K562 (cell line): ENCODE results near the gene LGALS8. TPM values are rescaled to one million over a fixed set of nuclear protein-coding genes. Genes with fewer than 3 reads are reported as not detected.

Source experiments
- CREB5 ChIP-seq: fragments of 250-450 bp; sonication (Bioruptor Pico); IDR thresholded peaks from 2 replicates; pipeline ENCODE4 v1.5.0; 2020; ENCODE audit warnings: mild to moderate bottlenecking
- E2F6 ChIP-seq, 2 experiments: IDR thresholded peaks; 2 replicates each; pipeline ENCODE4 v1.6.1; 2011; ENCODE audit warnings: borderline replicate concordance in 1 of 2, control low read depth in 1 of 2, low read depth in 1 of 2, low read length in 1 of 2, mild to moderate bottlenecking in 1 of 2, mixed read lengths in 1 of 2, moderate library complexity in 1 of 2; ENCODE audit not compliant: insufficient read depth in 1 of 2, insufficient read length in 1 of 2, poor library complexity in 1 of 2, severe bottlenecking in 1 of 2; ENCODE audit errors: extremely low read depth in 1 of 2
- FOXA1 ChIP-seq: fragments of 450-650 bp; IDR thresholded peaks from 2 replicates; pipeline ENCODE4 v1.6.1; 2016; ENCODE audit warnings: mild to moderate bottlenecking, borderline replicate concordance
- MIER1 ChIP-seq: fragments of 450-650 bp; IDR thresholded peaks from 2 replicates; pipeline ENCODE4 v1.6.1; 2016; ENCODE audit warnings: antibody characterized with exemption, mild to moderate bottlenecking, low read depth
- MNT ChIP-seq, 2 experiments: fragments of 450-650 bp; conservative IDR thresholded peaks; 2 replicates each; pipeline ENCODE4 v1.6.1; 2017; ENCODE audit warnings: mild to moderate bottlenecking in 2 of 2, moderate library complexity in 2 of 2
- STAT5A ChIP-seq: IDR thresholded peaks from 2 replicates; pipeline ENCODE4 v1.6.1; 2012; ENCODE audit warnings: low read length, inconsistent platforms, borderline replicate concordance
- ZNF3 ChIP-seq: fragments of 250-450 bp; sonication (Bioruptor Pico); IDR thresholded peaks from 2 replicates; pipeline ENCODE4 v1.5.0; 2021; ENCODE audit warnings: mild to moderate bottlenecking, moderate library complexity
- ZNF395 ChIP-seq: fragments of 200-800 bp; sonication (Bioruptor generic); IDR thresholded peaks from 2 replicates; pipeline ENCODE4 v1.6.1; 2017; ENCODE audit warnings: missing genetic modification characterization, missing compliant biosample characterization
- ZNF75A ChIP-seq: fragments of 450-650 bp; formaldehyde crosslinking; IDR thresholded peaks from 2 replicates; pipeline ENCODE4 v1.4.0; 2020; ENCODE audit warnings: mild to moderate bottlenecking
- polyA plus RNA-seq, 8 experiments: library from polyadenylated mRNA; depleted of rRNA in 4 of 8; stranded (reverse) in 5 of 8; unstranded in 3 of 8; fragments of >200 nt; fragmentation: Nextera tagmentation in 2 of 8; fragmentation: Illumina TruSeq in 1 of 8; extraction: Ambion mirVana in 2 of 8; extraction: Trizol in 1 of 8; gene quantifications; 2 replicates each; pipeline versions ENCODE4 v1.2.1 to v1.2.3, GENCODE V29; 2011 to 2014; ENCODE audit warnings: inconsistent platforms in 1 of 8, missing spikeins in 1 of 8
- total RNA-seq, 7 experiments: library from RNA; depleted of rRNA in 6 of 7; stranded (reverse); fragments of >200 nt in 6 of 7; fragmentation: Illumina TruSeq in 2 of 7; extraction: Trizol in 2 of 7; gene quantifications; 2 replicates each; pipeline versions ENCODE4 v1.2.1 to v1.2.3, GENCODE V29; 2011 to 2021; ENCODE audit warnings: low replicate concordance in 1 of 7

The LGALS8 gene
- total and polyA plus RNA-seq, 9 of the 15 experiments (the other 6 are each of a cell fraction or from before 2014, with no cell fraction given), result 57.4 to 87.7 (median 70.3) TPM

- TF ChIP-seq CREB5 (CRISPR knock-in tag) (no peak), ZNF395 (CRISPR knock-in tag) (peak; percentile 44; the same call in 1 of the 2 replicates), E2F6 (IDR thresholded peaks at IDR 0.05; ENCODE audit: borderline replicate concordance in 1 of 2, extremely low read depth in 1 of 2, insufficient read depth in 1 of 2, insufficient read length in 1 of 2, low read depth in 1 of 2, low read length in 1 of 2, poor library complexity in 1 of 2, severe bottlenecking in 1 of 2) (no peak), MNT (conservative IDR thresholded peaks at IDR 0.05) (no peak), MIER1 (no peak), FOXA1 (no peak), ZNF75A (CRISPR knock-in tag) (0 out of 2 replicates have a peak, but pooled peaks have one; percentile 9), STAT5A (no peak), ZNF3 (CRISPR knock-in tag) (0 out of 2 replicates have a peak, but pooled peaks have one; percentile 54)
These were observed 27.4 kb downstream of the LGALS8 start (continued) for GRCh38 chr1:236550961-236551851.
